ENCODE results near the gene FAM168A.

Gene FAM168A

GRCh38 chr11:73388265-73389133 lies 209.4 kb downstream of the FAM168A start:
- H3K9me3 Mint-ChIP-seq: no peaks in the 10 kb centered on the region
- peak overlapping the region; percentile 86 for H3K27ac Mint-ChIP-seq
- H3K27me3 Mint-ChIP-seq: no peaks in the 10 kb centered on the region
- H3K4me3 Mint-ChIP-seq: peak overlapping the region; percentile 84
- H3K4me1 Mint-ChIP-seq (ENCODE audit: low read depth): peaks cover 97% of the 10 kb centered on the region
- H3K36me3 Mint-ChIP-seq (ENCODE audit: low read depth): peaks cover 97% of the 10 kb centered on the region
- intact Hi-C loops (cut with micrococcal nuclease): loop anchor here (5.0 kb wide), 1 partner anchor 81 kb away; the partner anchor contains the start of gene ARHGEF17

GRCh38 chr11:73387594-73388264 lies 210.2 kb downstream of the FAM168A start:
- Mint-ChIP-seq H3K27me3 (no peaks in the 10 kb centered on the region), H3K9me3 (no peaks in the 10 kb centered on the region), H3K4me1 (ENCODE audit: low read depth) (peaks cover 97% of the 10 kb centered on the region), H3K36me3 (ENCODE audit: low read depth) (peaks cover 97% of the 10 kb centered on the region), H3K27ac (peak overlapping the region; percentile 86), H3K4me3 (peak overlapping the region; percentile 84)
- intact Hi-C loops (cut with micrococcal nuclease): loop anchor here (5.0 kb wide), 1 partner anchor 80 kb away; the partner anchor contains the start of gene ARHGEF17

- intact Hi-C loops (cut with micrococcal nuclease): loop anchor here (5.0 kb wide), 1 partner anchor 79 kb away; the partner anchor contains the start of gene ARHGEF17
- Mint-ChIP-seq H3K27ac (peak overlapping the region; percentile 86), H3K9me3 (no peaks in the 10 kb centered on the region), H3K36me3 (ENCODE audit: low read depth) (peaks cover 97% of the 10 kb centered on the region), H3K4me3 (peak overlapping the region; percentile 84), H3K4me1 (ENCODE audit: low read depth) (peaks cover 97% of the 10 kb centered on the region), H3K27me3 (no peaks in the 10 kb centered on the region)
Measured at GRCh38 chr11:73386546-73386945, 211.4 kb downstream of the FAM168A start.

GRCh38 chr11:73386016-73386415 lies 211.9 kb downstream of the FAM168A start:
- Mint-ChIP-seq H3K4me3 (peak overlapping the region; percentile 84), H3K4me1 (ENCODE audit: low read depth) (peaks cover 97% of the 10 kb centered on the region)
- intact Hi-C loops (cut with micrococcal nuclease): loop anchor here (5.0 kb wide), 1 partner anchor 79 kb away; the partner anchor contains the start of gene ARHGEF17

DNA sequence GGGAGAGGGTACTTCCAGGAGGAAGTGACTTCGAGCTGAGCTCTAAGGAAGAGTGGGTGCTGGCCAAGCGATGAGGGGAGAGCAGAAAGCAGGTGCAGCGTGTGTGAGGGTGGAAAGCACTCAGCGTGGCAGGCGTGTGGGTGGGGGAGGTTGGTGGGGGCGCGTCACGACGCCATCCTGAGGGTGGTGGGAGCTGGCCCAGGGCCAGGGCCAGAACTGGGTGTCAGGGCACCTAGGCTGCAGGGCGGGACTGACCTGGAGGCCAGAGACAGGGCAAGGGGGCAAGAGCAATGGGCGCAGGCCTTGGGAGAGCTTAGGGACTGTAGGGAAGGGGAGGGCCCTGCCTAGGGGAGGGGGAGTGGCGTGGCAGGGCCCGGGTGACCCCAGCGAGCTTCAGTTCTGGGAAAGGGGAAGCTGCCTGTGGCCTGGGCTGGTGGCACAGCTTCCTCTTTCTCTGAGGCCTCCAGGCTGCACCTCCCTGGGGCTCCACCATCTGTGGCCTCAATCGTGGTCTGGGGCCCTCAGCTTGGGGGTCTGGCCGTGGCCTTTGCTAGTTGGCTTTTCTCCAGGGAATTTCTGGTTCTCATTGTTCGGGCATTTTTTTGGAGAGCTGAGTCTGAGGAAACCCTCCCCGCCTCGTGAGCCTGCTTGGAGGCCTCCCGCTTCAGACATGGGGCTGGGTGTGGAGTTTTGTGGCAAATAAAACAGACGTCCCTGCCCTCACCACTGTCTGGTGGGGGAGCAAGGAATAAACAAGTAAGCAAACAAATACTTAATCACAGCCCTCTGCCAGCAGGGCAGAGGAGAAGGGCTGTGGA lies 212.8 kb downstream of the FAM168A start:
- intact Hi-C loops (cut with micrococcal nuclease): loop anchor here (5.0 kb wide), 1 partner anchor 78 kb away; the partner anchor contains the start of gene ARHGEF17
- Mint-ChIP-seq H3K27me3 (no peaks in the 10 kb centered on the region), H3K36me3 (ENCODE audit: low read depth) (peaks cover 97% of the 10 kb centered on the region), H3K4me1 (ENCODE audit: low read depth) (peaks cover 98% of the 10 kb centered on the region), H3K9me3 (no peaks in the 10 kb centered on the region), H3K4me3 (peak overlapping the region; percentile 84), H3K27ac (peak overlapping the region; percentile 86)

More at GRCh38 chr11:73386016-73386415, 211.9 kb downstream of the FAM168A start:
- Mint-ChIP-seq H3K36me3 (ENCODE audit: low read depth) (peaks cover 97% of the 10 kb centered on the region), H3K27me3 (no peaks in the 10 kb centered on the region), H3K27ac (peak overlapping the region; percentile 86), H3K9me3 (no peaks in the 10 kb centered on the region)

DNA sequence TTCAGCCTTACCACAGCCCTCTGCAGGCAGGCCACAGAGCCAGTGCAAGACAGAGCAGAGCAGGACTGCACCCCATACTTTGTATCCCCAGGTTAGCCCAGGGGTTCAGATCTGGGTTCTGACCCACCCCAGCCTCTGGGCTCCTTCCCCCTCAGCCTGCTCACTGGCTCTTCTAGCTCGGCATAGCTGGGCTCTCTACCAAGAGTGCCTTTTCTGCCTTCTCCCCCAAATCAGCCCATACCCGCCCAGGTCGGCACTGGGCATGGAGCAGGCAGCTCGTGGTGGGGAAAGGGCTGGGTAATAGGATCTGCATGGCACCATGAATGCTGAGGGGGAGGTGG lies 213.4 kb downstream of the FAM168A start:
- Mint-ChIP-seq H3K36me3 (ENCODE audit: low read depth) (peaks cover 97% of the 10 kb centered on the region), H3K27ac (peak overlapping the region; percentile 86), H3K9me3 (no peaks in the 10 kb centered on the region), H3K27me3 (no peaks in the 10 kb centered on the region), H3K4me3 (peak overlapping the region; percentile 84), H3K4me1 (ENCODE audit: low read depth) (peaks cover 98% of the 10 kb centered on the region)
- intact Hi-C loops (cut with micrococcal nuclease): no loop called here

- intact Hi-C loops (cut with micrococcal nuclease): no loop called here
- Mint-ChIP-seq H3K9me3 (no peaks in the 10 kb centered on the region), H3K27ac (peak overlapping the region; percentile 86), H3K4me3 (peak overlapping the region; percentile 84), H3K36me3 (ENCODE audit: low read depth) (peaks cover 97% of the 10 kb centered on the region), H3K4me1 (ENCODE audit: low read depth) (peaks cover 98% of the 10 kb centered on the region), H3K27me3 (no peaks in the 10 kb centered on the region)
Measured at GRCh38 chr11:73384125-73384441, 213.8 kb downstream of the FAM168A start.

DNA sequence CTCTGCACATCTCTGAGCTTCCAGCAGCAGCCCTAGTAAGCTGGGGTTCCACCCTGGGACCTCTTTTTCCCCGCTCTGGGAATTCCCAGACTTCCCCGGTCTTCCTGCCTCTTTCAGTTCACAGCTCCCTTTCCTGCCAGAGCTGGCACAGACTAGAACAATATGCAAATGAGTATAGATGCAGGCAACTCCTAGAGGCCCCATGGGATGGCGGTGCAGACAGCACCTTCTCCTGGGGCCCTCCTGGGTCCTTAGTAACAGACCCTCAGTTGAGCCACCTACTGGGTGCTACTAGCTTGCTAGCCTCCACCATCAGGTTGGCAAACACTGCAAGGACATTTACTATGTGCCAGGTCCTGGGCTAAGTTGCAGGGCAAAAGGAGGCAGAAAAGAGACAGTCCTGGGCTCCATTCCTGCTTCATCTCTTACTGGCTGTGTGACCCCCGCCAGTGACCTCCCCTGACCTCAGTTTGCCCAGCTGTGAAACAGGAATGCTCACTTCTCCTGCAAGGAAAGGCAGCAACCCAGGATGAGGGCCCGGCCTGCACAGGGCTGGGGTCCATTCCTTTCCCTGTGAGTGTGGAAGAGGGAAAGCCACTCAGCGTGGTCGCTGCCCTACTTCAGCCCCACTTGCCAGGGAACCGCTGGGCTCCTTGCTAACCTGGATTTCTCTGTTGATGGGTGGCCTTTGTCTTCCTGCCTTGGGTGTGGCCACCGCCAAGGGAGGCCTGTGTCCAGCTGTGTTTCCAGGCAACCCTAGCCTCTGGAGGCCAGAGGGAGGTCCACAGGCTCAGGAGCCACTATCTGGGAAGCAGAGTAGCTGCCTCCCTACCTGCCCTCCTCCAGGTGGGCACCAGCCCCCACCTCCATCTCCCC lies 214.4 kb downstream of the FAM168A start:
- Mint-ChIP-seq H3K27ac (peak overlapping the region; percentile 86), H3K9me3 (no peaks in the 10 kb centered on the region), H3K4me3 (peak overlapping the region; percentile 84), H3K27me3 (no peaks in the 10 kb centered on the region), H3K36me3 (ENCODE audit: low read depth) (peaks cover 97% of the 10 kb centered on the region), H3K4me1 (ENCODE audit: low read depth) (peaks cover 98% of the 10 kb centered on the region)
- intact Hi-C loops (cut with micrococcal nuclease): no loop called here

- intact Hi-C loops (cut with micrococcal nuclease): no loop called here
- peaks cover 98% of the 10 kb centered on the region for H3K4me1 Mint-ChIP-seq (ENCODE audit: low read depth)
- peaks cover 97% of the 10 kb centered on the region for H3K36me3 Mint-ChIP-seq (ENCODE audit: low read depth)
- peak overlapping the region; percentile 84 for H3K4me3 Mint-ChIP-seq
- peak overlapping the region; percentile 86 for H3K27ac Mint-ChIP-seq
- no peaks in the 10 kb centered on the region for H3K9me3 Mint-ChIP-seq
- H3K27me3 Mint-ChIP-seq: no peaks in the 10 kb centered on the region
Measured at GRCh38 chr11:73382747-73383146, 215.2 kb downstream of the FAM168A start.

DNA sequence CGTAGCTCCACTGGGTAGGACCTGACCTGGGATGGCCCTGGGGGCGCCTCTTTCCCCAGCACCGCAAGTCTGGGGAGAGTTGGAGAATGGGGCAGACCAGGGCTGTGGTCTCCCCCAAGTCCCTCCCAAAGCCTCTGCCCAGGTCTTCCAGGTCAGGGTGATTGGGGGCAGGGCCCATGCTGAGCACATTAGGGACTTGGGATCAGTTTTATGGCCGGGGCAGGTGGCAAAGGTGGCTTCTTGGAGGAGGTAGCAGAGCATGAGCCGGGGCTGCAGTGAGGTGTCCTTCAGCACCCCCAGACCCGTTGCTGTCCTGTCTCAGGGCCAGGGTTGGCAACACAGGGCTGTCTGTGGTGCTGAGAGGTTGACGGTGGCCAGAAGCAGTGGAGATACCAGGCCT lies 215.7 kb downstream of the FAM168A start:
- Mint-ChIP-seq H3K4me3 (peak overlapping the region; percentile 84), H3K4me1 (ENCODE audit: low read depth) (peaks cover 93% of the 10 kb centered on the region), H3K27ac (peak overlapping the region; percentile 86), H3K36me3 (ENCODE audit: low read depth) (peaks cover 97% of the 10 kb centered on the region), H3K9me3 (no peaks in the 10 kb centered on the region), H3K27me3 (no peaks in the 10 kb centered on the region)
- intact Hi-C loops (cut with micrococcal nuclease): no loop called here

DNA sequence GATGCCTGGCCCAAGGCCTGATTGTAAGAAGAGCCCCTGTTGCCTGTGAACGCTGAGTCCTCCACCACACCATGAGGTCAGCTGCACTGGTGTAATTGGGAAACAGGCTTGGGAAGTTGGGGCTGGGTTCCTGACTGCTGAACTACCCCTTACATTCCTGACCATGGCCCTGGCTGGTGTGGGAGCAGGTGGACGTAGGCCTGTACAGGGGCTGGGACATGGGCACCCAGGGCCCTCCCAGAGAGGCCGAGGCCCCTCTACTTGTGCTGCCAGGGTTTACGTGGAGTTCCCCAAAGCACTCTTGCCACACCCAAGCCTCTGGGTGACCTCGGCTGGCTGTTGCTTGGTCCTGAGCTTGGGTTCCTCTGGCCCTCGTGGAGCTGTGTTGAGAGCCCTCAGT lies 216.3 kb downstream of the FAM168A start:
- intact Hi-C loops (cut with micrococcal nuclease): no loop called here
- H3K27me3 Mint-ChIP-seq: no peaks in the 10 kb centered on the region
- peak overlapping the region; percentile 84 for H3K4me3 Mint-ChIP-seq
- H3K27ac Mint-ChIP-seq: peak overlapping the region; percentile 86
- no peaks in the 10 kb centered on the region for H3K9me3 Mint-ChIP-seq
- H3K4me1 Mint-ChIP-seq (ENCODE audit: low read depth): peaks cover 89% of the 10 kb centered on the region
- peaks cover 99% of the 10 kb centered on the region for H3K36me3 Mint-ChIP-seq (ENCODE audit: low read depth)

GRCh38 chr11:73380897-73381410 lies 217.0 kb downstream of the FAM168A start:
- H3K4me1 Mint-ChIP-seq (ENCODE audit: low read depth): peaks cover 83% of the 10 kb centered on the region
- peaks cover 95% of the 10 kb centered on the region for H3K36me3 Mint-ChIP-seq (ENCODE audit: low read depth)
- H3K27ac Mint-ChIP-seq: peak overlapping the region; percentile 86
- H3K4me3 Mint-ChIP-seq: peak overlapping the region; percentile 84
- intact Hi-C loops (cut with micrococcal nuclease): no loop called here
- no peaks in the 10 kb centered on the region for H3K9me3 Mint-ChIP-seq
- H3K27me3 Mint-ChIP-seq: no peaks in the 10 kb centered on the region

DNA sequence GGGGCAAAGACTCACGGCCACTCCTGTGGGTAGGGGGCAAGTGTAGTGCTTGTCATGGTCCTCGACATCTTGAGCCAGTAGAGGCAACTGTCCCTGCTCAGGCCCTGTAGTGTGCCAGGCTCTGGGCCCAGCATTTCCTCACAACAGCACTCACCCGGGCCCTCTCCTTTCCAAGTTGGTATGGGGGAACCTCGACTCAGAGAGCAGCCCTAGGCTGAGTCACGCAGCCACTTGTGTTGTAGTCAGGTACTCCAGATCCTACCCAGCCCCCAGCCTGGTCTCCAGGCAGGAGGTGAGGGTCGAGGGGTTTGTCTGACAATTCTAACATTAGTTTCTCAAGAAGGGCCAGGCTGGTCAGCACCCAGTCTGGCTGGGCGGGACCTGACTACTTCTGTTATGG lies 217.6 kb downstream of the FAM168A start:
- Mint-ChIP-seq H3K27me3 (no peaks in the 10 kb centered on the region), H3K36me3 (ENCODE audit: low read depth) (peaks cover 88% of the 10 kb centered on the region), H3K4me1 (ENCODE audit: low read depth) (peaks cover 83% of the 10 kb centered on the region), H3K4me3 (peak overlapping the region; percentile 84), H3K9me3 (no peaks in the 10 kb centered on the region), H3K27ac (peak overlapping the region; percentile 86)
- intact Hi-C loops (cut with micrococcal nuclease): no loop called here
